ENCODE data around the gene BHLHE23. TPM values are rescaled to one million over a fixed set of nuclear protein-coding genes. Genes with fewer than 3 reads are reported as not detected.

BHLHE23 gene
- total RNA-seq, 2 donors from 2014 or later, result not detected

GRCh38 chr20:62980380-62980960 lies 26.3 kb downstream of the BHLHE23 start:
- no peak overlapping the region for H3K4me3 Mint-ChIP-seq
- DNase-seq, result no peak
- peaks cover 15% of the 10 kb centered on the region for H3K4me1 Mint-ChIP-seq
- no peaks in the 10 kb centered on the region for H3K9me3 ChIP-seq (ENCODE audit: control insufficient read depth, low read length, poor library complexity, severe bottlenecking)
- peaks cover 64% of the 10 kb centered on the region for H3K27me3 Mint-ChIP-seq
- no peak overlapping the region for H3K27ac Mint-ChIP-seq
- no peak for ATAC-seq
- no peaks in the 10 kb centered on the region for H3K36me3 Mint-ChIP-seq (ENCODE audit: low read depth)

GRCh38 chr20:62979876-62980373 lies 26.8 kb downstream of the BHLHE23 start:
- ATAC-seq (no peak), DNase-seq (no peak)
- H3K27me3 Mint-ChIP-seq, result peaks cover 64% of the 10 kb centered on the region
- no peaks in the 10 kb centered on the region for H3K36me3 Mint-ChIP-seq (ENCODE audit: low read depth)
- H3K27ac Mint-ChIP-seq, result peak overlapping the region; percentile 14
- no peaks in the 10 kb centered on the region for H3K9me3 ChIP-seq (ENCODE audit: control insufficient read depth, low read length, poor library complexity, severe bottlenecking)
- peaks cover 15% of the 10 kb centered on the region for H3K4me1 Mint-ChIP-seq
- no peak overlapping the region for H3K4me3 Mint-ChIP-seq

DNA sequence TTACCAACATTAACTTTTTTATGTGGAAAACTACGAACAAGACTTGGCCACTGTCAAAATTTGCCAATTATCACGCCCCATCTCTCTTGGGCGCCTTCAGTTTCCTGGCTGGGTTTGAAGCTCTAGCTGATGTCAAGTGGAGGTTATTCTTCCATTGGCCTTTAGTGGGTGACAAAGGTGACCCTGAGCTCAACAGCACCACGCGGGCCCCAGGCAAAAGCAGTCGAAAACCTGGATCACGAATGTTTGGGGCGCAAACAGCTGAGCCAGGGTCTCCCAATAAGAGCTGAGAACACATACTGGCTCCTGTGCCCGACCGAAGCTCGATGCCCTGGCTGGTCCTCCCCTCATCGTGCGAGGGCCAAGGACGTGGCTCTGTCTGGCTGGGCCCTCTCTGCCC lies 27.5 kb downstream of the BHLHE23 start:
- H3K4me3 Mint-ChIP-seq, result peak overlapping the region; percentile 25
- peaks cover 17% of the 10 kb centered on the region for H3K4me1 Mint-ChIP-seq
- ATAC-seq (no peak), DNase-seq (no peak)
- peak overlapping the region; percentile 14 for H3K27ac Mint-ChIP-seq
- peaks cover 64% of the 10 kb centered on the region for H3K27me3 Mint-ChIP-seq
- H3K36me3 Mint-ChIP-seq (ENCODE audit: low read depth), result no peaks in the 10 kb centered on the region
- H3K9me3 ChIP-seq (ENCODE audit: control insufficient read depth, low read length, poor library complexity, severe bottlenecking), result no peaks in the 10 kb centered on the region

GRCh38 chr20:62978561-62978943 lies 28.2 kb downstream of the BHLHE23 start:
- peak overlapping the region; percentile 83 for H3K27ac Mint-ChIP-seq
- peak overlapping the region; percentile 84 for H3K4me3 Mint-ChIP-seq
- H3K4me1 Mint-ChIP-seq, result peaks cover 18% of the 10 kb centered on the region
- no peak for ATAC-seq
- no peak for DNase-seq
- H3K27me3 Mint-ChIP-seq, result peaks cover 67% of the 10 kb centered on the region
- H3K36me3 Mint-ChIP-seq (ENCODE audit: low read depth), result no peaks in the 10 kb centered on the region
- no peaks in the 10 kb centered on the region for H3K9me3 ChIP-seq (ENCODE audit: control insufficient read depth, low read length, poor library complexity, severe bottlenecking)

DNA sequence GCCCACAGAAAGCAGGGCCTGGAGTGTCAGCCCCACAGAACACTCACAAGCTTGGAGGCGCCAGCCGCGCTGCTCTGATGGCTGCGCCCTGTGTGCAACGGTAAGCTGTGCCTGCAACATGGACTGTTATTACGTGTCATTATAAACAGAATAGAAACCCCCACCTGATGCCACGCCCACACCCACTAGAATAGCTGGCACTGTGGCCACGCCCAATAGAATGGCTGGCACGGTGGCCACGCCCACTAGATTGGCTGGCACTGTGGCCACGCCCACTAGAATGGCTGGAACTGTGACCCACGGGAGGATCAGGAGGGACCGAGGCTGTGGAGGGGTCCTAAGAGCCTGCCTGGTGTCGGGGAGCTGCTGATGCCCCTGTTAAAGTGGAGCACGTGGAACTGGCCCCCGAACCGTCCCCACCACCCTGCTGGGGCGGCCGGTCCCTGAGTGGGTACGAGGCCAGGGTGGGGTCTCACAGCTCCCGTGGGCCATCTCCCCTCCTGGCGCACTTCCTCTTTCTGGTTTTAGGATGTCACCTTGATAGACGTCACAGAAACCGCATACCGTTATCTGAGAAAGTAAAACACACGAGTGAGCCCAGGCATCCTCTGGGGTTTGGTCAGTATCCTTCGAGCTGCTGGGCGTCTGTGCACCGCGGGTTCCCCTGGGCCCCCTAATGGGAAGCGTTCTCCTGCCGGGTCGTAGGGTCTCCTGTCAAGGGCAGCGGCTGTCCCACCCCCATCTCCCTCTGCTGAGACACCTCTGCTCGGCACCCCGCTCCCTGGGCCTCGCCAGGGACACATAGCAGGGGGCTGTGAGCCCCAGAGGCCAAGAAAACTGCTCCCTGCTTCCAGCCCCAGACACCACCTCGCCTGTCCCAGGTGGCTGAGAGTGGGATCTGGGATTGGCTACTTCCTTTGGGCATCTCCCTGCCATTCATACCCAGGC lies 28.9 kb downstream of the BHLHE23 start:
- ATAC-seq, result peak; percentile 87
- peak; percentile 75 to 84 (median 80) for DNase-seq
- no peaks in the 10 kb centered on the region for H3K36me3 Mint-ChIP-seq (ENCODE audit: low read depth)
- peaks cover 65% of the 10 kb centered on the region for H3K27me3 Mint-ChIP-seq
- H3K9me3 ChIP-seq (ENCODE audit: control insufficient read depth, low read length, poor library complexity, severe bottlenecking), result no peaks in the 10 kb centered on the region
- peak overlapping the region; percentile 83 for H3K27ac Mint-ChIP-seq
- H3K4me1 Mint-ChIP-seq, result peaks cover 17% of the 10 kb centered on the region
- H3K4me3 Mint-ChIP-seq, result peak overlapping the region; percentile 84

GRCh38 chr20:62976886-62977285 lies 29.9 kb downstream of the BHLHE23 start:
- Mint-ChIP-seq H3K27ac (peak overlapping the region; percentile 83), H3K36me3 (ENCODE audit: low read depth) (peaks cover 6% of the 10 kb centered on the region), H3K4me1 (peaks cover 23% of the 10 kb centered on the region), H3K27me3 (peaks cover 69% of the 10 kb centered on the region), H3K4me3 (no peak overlapping the region)
- ATAC-seq (no peak), DNase-seq (no peak)
- H3K9me3 ChIP-seq (ENCODE audit: control insufficient read depth, low read length, poor library complexity, severe bottlenecking), result no peaks in the 10 kb centered on the region

DNA sequence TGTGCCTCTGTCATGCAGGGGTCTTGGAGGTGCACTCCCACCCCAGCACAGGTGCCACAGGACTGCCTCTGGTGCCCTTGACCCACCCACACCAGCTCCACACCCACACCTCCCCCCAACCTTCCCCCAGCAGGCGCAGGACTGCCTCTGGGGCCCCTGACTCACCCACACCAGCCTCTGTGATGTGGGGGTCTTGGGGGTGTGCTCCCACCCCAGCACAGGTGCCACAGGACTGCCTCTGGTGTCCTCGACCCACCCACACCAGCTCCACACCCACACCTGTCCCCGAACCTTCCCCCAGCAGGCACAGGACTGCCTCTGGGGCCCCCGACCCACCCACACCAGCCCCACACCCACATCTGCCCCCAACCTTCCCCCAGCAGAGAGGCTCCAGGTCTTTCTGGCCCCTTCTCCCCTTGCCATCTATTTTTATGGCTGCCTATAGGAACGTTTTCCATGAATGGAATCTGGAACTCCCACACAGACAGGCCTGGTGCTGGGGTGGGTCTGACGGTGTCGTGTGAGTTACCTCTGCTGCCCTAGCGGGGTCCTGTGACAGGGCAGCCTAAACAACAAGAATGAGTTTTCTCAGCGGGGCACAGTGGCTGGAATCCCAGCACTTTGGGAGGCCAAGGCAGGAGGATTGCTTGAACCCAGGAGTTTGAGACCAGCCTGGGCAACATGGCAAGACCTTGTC lies 30.8 kb downstream of the BHLHE23 start:
- Mint-ChIP-seq H3K27ac (peak overlapping the region; percentile 14), H3K4me3 (peak overlapping the region; percentile 9), H3K36me3 (ENCODE audit: low read depth) (peaks cover 13% of the 10 kb centered on the region), H3K27me3 (peaks cover 72% of the 10 kb centered on the region), H3K4me1 (peaks cover 26% of the 10 kb centered on the region)
- no peaks in the 10 kb centered on the region for H3K9me3 ChIP-seq (ENCODE audit: control insufficient read depth, low read length, poor library complexity, severe bottlenecking)
- DNase-seq, result no peak
- no peak for ATAC-seq

DNA sequence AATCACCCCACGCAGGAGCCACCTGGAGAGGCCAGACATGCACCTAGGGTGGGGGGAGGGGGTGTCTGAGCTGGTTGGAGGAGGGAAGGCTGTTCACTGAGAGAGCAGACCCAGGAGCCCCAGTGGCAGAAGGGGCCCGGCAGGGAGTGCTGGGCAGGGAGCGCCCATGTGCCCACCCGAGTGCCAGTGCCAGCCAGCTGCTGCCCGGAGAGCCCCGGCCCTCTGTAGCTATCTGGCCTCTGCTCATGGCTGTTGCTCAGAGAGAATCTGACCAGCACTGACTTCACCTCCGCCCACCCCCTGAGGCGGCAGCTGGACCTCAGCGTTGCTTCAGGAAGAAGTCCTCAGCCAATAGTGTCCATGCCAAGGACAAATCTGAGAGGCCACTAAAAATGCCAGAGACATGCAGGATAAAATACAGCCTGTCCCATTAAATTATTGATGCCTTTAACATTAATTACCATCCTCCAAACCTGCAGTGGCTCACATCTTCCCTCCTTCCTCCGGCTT lies 31.5 kb downstream of the BHLHE23 start:
- H3K4me1 Mint-ChIP-seq, result peaks cover 26% of the 10 kb centered on the region
- H3K27ac Mint-ChIP-seq, result no peak overlapping the region
- no peaks in the 10 kb centered on the region for H3K9me3 ChIP-seq (ENCODE audit: control insufficient read depth, low read length, poor library complexity, severe bottlenecking)
- peaks cover 13% of the 10 kb centered on the region for H3K36me3 Mint-ChIP-seq (ENCODE audit: low read depth)
- DNase-seq, result no peak
- ATAC-seq, result no peak
- H3K4me3 Mint-ChIP-seq, result no peak overlapping the region
- peaks cover 70% of the 10 kb centered on the region for H3K27me3 Mint-ChIP-seq

DNA sequence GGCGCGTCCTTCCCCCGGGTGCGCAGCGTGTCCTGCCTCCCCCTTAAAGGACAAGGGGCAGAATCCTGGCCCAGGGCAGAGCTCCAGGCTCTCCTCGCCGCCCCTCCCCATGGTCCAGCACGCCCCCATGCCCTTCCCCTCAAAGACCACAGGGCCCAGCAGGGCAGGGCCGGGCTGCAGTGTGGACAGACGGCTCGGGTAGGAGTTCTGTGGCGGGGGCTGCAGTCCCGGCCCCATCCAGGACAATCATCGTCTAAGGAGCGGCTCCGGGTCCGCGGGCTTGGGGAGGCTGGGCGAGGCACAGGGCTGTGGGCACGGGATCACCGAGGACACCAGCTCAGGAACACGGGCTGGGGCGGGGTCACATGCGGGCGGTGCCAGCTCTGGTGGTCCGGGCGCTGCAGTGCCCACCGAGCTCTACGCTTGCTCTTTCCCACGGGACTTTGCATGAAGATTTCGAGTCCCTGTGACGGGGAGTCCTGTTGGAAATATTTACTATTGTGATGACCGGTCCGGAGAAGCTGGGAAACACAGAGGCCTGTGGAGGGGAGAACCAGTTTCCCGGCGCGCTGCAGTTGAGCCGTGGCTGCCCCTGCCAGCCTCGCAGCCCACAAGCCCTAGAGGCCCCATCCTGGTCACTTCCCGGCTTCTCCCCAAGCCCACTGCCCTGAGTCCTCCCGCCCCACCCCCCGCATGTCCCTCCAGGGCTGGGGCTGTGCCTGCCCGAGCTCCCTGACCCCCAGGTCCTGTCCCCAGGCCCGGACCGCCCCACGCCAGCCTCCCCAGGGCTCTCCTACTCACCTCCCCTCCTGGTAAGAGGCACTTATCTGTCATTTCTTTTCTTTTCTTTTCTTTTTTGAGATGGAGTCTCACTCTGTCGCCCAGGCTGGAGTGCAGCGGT lies 33.7 kb downstream of the BHLHE23 start:
- Mint-ChIP-seq H3K4me3 (no peak overlapping the region), H3K36me3 (ENCODE audit: low read depth) (peaks cover 13% of the 10 kb centered on the region), H3K4me1 (peaks cover 20% of the 10 kb centered on the region), H3K27me3 (peaks cover 56% of the 10 kb centered on the region), H3K27ac (peak overlapping the region; percentile 86)
- DNase-seq, result no peak
- H3K9me3 ChIP-seq (ENCODE audit: control insufficient read depth, low read length, poor library complexity, severe bottlenecking), result no peaks in the 10 kb centered on the region
- ATAC-seq, result no peak

DNA sequence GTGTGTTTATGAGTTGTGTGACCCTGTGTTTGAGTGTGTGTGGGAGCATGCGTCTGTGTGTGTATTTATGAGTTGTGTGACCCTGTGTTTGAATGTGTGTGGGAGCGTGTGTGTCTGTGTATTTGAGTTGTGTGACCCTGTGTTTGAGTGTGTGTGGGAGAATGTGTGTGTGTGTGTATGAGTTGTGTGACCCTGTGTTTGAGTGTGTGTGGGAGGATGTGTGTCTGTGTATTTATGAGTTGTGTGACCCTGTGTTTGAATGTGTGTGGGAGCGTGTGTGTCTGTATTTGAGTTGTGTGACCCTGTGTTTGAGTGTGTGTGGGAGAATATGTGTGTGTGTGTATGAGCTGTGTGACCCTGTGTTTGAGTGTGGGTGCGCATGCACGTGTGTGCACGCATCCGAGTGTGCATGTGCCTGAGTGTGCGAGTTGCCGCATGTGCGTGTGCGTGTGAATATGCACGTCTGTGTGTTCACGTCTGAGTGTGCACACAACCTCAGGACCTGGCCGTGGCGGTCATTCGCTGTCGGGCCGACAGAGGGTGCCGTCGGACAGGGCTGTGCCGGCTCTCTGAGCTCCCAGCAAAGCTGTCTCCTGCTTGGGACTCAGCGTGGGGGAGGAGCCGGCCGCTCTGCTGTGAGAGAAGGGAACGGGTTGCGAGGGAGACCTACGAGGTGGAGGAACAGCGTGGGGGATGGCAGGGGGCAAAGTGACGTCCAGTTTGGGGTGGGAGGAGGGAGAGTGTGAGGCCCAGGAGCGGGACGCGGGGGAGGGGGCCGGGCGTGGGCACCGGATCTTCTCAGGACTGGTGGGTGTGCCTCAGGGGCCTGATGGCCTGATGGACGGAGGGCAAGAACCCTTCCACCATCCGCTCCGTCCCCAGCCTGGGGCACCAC lies 34.6 kb downstream of the BHLHE23 start:
- DNase-seq, result peak; percentile 70 to 87 (median 72)
- peak overlapping the region; percentile 86 for H3K27ac Mint-ChIP-seq
- H3K36me3 Mint-ChIP-seq (ENCODE audit: low read depth), result peaks cover 13% of the 10 kb centered on the region
- H3K4me1 Mint-ChIP-seq, result peaks cover 20% of the 10 kb centered on the region
- no peaks in the 10 kb centered on the region for H3K9me3 ChIP-seq (ENCODE audit: control insufficient read depth, low read length, poor library complexity, severe bottlenecking)
- H3K4me3 Mint-ChIP-seq, result peak overlapping the region; percentile 88
- H3K27me3 Mint-ChIP-seq, result peaks cover 49% of the 10 kb centered on the region
- peak; percentile 99 for ATAC-seq

DNA sequence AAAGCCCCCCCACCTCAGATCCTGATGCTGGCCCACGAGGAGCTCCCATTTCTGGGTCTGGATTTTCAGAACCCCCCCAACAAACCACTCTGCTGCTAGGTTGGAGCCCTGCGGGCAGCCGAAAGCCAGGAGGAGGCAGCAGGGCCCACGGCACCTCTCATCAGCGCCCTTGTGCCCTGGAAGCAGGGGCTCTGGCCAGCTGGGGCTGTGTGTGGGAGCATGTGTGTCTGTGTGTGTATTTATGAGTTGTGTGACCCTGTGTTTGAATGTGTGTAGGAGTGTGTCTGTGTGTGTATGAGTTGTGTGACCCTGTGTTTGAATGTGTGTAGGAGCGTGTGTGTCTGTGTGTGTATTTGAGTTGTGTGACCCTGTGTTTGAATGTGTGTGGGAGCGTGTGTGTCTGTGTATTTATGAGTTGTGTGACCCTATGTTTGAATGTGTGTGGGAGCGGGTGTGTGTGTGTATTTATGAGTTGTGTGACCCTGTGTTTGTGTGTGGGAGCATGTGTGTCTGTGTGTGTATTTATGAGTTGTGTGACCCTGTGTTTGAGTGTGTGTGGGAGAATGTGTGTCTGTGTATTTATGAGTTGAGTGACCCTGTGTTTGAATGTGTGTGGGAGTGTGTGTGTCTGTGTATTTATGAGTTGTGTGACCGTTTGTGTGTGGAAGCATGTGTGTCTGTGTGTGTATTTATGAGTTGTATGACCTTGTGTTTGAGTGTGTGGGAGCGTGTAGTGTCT lies 35.4 kb downstream of the BHLHE23 start:
- peaks cover 49% of the 10 kb centered on the region for H3K27me3 Mint-ChIP-seq
- H3K27ac Mint-ChIP-seq, result peak overlapping the region; percentile 86
- H3K4me1 Mint-ChIP-seq, result peaks cover 20% of the 10 kb centered on the region
- DNase-seq (no peak), ATAC-seq (no peak)
- peaks cover 13% of the 10 kb centered on the region for H3K36me3 Mint-ChIP-seq (ENCODE audit: low read depth)
- H3K4me3 Mint-ChIP-seq, result peak overlapping the region; percentile 88
- no peaks in the 10 kb centered on the region for H3K9me3 ChIP-seq (ENCODE audit: control insufficient read depth, low read length, poor library complexity, severe bottlenecking)

All from T-helper 17 cell (primary cell).